ENCODE data around the gene KCNAB2.

The KCNAB2 gene

GRCh38 chr1:6102532-6102845 lies 56.8 kb downstream of the KCNAB2 start:
- Histone ChIP-seq H3K27me3 (ENCODE audit: insufficient read depth, low read length, poor library complexity, severe bottlenecking) (no peaks in the 10 kb centered on the region), H3K4me1 (ENCODE audit: insufficient read depth, low read length, poor library complexity, severe bottlenecking) (no peaks in the 10 kb centered on the region), H3F3A (ENCODE audit: low read depth) (no peaks in the 10 kb centered on the region), H3K36me3 (ENCODE audit: insufficient read depth, low read length) (peaks cover 20% of the 10 kb centered on the region; the same call in 1 of the 2 replicates), H3K9me2 (replicated peaks; ENCODE audit: low read depth, low read length) (no peaks in the 10 kb centered on the region), H3K4me3 (ENCODE audit: low read length, poor library complexity, severe bottlenecking) (no peak overlapping the region), H3K79me2 (ENCODE audit: insufficient read depth, low read length) (no peaks in the 10 kb centered on the region), H4K20me1 (ENCODE audit: insufficient read depth, low read length, poor library complexity, severe bottlenecking) (peaks cover under 1% of the 10 kb centered on the region), H3K9ac (ENCODE audit: low read depth, low read length, poor library complexity, severe bottlenecking) (no peak overlapping the region), H3K9me3 (ENCODE audit: insufficient read depth, low read depth, low read length) (no peaks in the 10 kb centered on the region), H2AFZ (ENCODE audit: low read length) (no peak overlapping the region), H3K4me2 (ENCODE audit: low read depth, low read length, poor library complexity, severe bottlenecking) (no peak overlapping the region)
- no peak for TF ChIP-seq EZH2phosphoT487 (IDR thresholded peaks at IDR 0.05; ENCODE audit: borderline replicate concordance)
- no peak for TF ChIP-seq CTCF (conservative IDR thresholded peaks at IDR 0.05; ENCODE audit: low read length)

- H2AFZ ChIP-seq (ENCODE audit: low read length), result no peak overlapping the region
- no peaks in the 10 kb centered on the region for H3K27me3 ChIP-seq (ENCODE audit: insufficient read depth, low read length, poor library complexity, severe bottlenecking)
- H3K9me3 ChIP-seq (ENCODE audit: insufficient read depth, low read depth, low read length), result no peaks in the 10 kb centered on the region
- H3F3A ChIP-seq (ENCODE audit: low read depth), result no peaks in the 10 kb centered on the region
- no peaks in the 10 kb centered on the region for H3K4me1 ChIP-seq (ENCODE audit: insufficient read depth, low read length, poor library complexity, severe bottlenecking)
- no peak overlapping the region for H3K9ac ChIP-seq (ENCODE audit: low read depth, low read length, poor library complexity, severe bottlenecking)
- H3K79me2 ChIP-seq (ENCODE audit: insufficient read depth, low read length), result no peaks in the 10 kb centered on the region
- no peak for TF ChIP-seq EZH2phosphoT487 (IDR thresholded peaks at IDR 0.05; ENCODE audit: borderline replicate concordance)
- no peak for TF ChIP-seq CTCF (conservative IDR thresholded peaks at IDR 0.05; ENCODE audit: low read length)
- peaks cover 16% of the 10 kb centered on the region; the same call in 1 of the 2 replicates for H3K36me3 ChIP-seq (ENCODE audit: insufficient read depth, low read length)
- H3K9me2 ChIP-seq (replicated peaks; ENCODE audit: low read depth, low read length), result no peaks in the 10 kb centered on the region
- no peak overlapping the region for H3K4me2 ChIP-seq (ENCODE audit: low read depth, low read length, poor library complexity, severe bottlenecking)
- no peak overlapping the region for H3K4me3 ChIP-seq (ENCODE audit: low read length, poor library complexity, severe bottlenecking)
- no peaks in the 10 kb centered on the region for H4K20me1 ChIP-seq (ENCODE audit: insufficient read depth, low read length, poor library complexity, severe bottlenecking)
These were observed 57.6 kb downstream of the KCNAB2 start for GRCh38 chr1:6103111-6103853.

- Histone ChIP-seq H3K36me3 (ENCODE audit: insufficient read depth, low read length) (peaks cover 9% of the 10 kb centered on the region; the same call in 1 of the 2 replicates), H3K9me2 (replicated peaks; ENCODE audit: low read depth, low read length) (no peaks in the 10 kb centered on the region), H2AFZ (ENCODE audit: low read length) (no peak overlapping the region), H3K9ac (ENCODE audit: low read depth, low read length, poor library complexity, severe bottlenecking) (no peak overlapping the region), H3K4me3 (ENCODE audit: low read length, poor library complexity, severe bottlenecking) (no peak overlapping the region), H3K4me2 (ENCODE audit: low read depth, low read length, poor library complexity, severe bottlenecking) (no peak overlapping the region), H3K4me1 (ENCODE audit: insufficient read depth, low read length, poor library complexity, severe bottlenecking) (no peaks in the 10 kb centered on the region), H3K27me3 (ENCODE audit: insufficient read depth, low read length, poor library complexity, severe bottlenecking) (no peaks in the 10 kb centered on the region), H4K20me1 (ENCODE audit: insufficient read depth, low read length, poor library complexity, severe bottlenecking) (no peaks in the 10 kb centered on the region), H3K9me3 (ENCODE audit: insufficient read depth, low read depth, low read length) (no peaks in the 10 kb centered on the region), H3F3A (ENCODE audit: low read depth) (no peaks in the 10 kb centered on the region), H3K79me2 (ENCODE audit: insufficient read depth, low read length) (no peaks in the 10 kb centered on the region)
- TF ChIP-seq CTCF (conservative IDR thresholded peaks at IDR 0.05; ENCODE audit: low read length) (no peak), EZH2phosphoT487 (IDR thresholded peaks at IDR 0.05; ENCODE audit: borderline replicate concordance) (no peak)
These were observed 58.3 kb downstream of the KCNAB2 start for GRCh38 chr1:6103854-6104530.
